Activated CD8-positive, alpha-beta memory T cell treated with anti-CD3 and anti-CD28 coated beads, Interleukin-2, amount 50 U/mL, for 48 hours (primary cell): ENCODE data around the gene UBTD2.
"Not testable (repeated sequence)": the region's sequence is repeated elsewhere in the genome, so short reads cannot be mapped to it uniquely, and the experiment has no call there.

Source experiments
- DNase-seq: peaks from one replicate; pipeline ENCODE4 v3.0.0-alpha.2; 2020

UBTD2 gene

GRCh38 chr5:172283020-172283861 is at the start of gene UBTD2:
UBTD2 (minus strand) TSS chr5:172283764; CDS start chr5:172283665, 99 bp downstream.
- DNase-seq = peak; percentile 85

GRCh38 chr5:172326901-172327300 is 43.3 kb upstream of the UBTD2 start:
- DNase-seq = not testable (repeated sequence)

GRCh38 chr5:172325452-172325851 is 41.9 kb upstream of the UBTD2 start:
- DNase-seq = no peak

GRCh38 chr5:172322028-172322965 is 38.7 kb upstream of the UBTD2 start:
- no peak for DNase-seq

- no peak for DNase-seq
Observed at GRCh38 chr5:172321593-172321992, 38.0 kb upstream of the UBTD2 start.

- no peak for DNase-seq
Observed at GRCh38 chr5:172319708-172320441, 36.3 kb upstream of the UBTD2 start.

- no peak for DNase-seq
Observed at GRCh38 chr5:172315587-172316493, 32.3 kb upstream of the UBTD2 start.

- DNase-seq = no peak
Observed at GRCh38 chr5:172313915-172314314, 30.4 kb upstream of the UBTD2 start.

- no peak for DNase-seq
Observed at GRCh38 chr5:172312286-172312685, 28.7 kb upstream of the UBTD2 start.

GRCh38 chr5:172311605-172312004 is 28.0 kb upstream of the UBTD2 start:
- no peak for DNase-seq

GRCh38 chr5:172311026-172311425 is 27.5 kb upstream of the UBTD2 start:
- DNase-seq = no peak

- DNase-seq = no peak
Observed at GRCh38 chr5:172305380-172305779, 21.8 kb upstream of the UBTD2 start.

- DNase-seq = no peak
Observed at GRCh38 chr5:172303572-172304335, 20.2 kb upstream of the UBTD2 start.

GRCh38 chr5:172303162-172303561 is 19.6 kb upstream of the UBTD2 start:
- no peak for DNase-seq

- no peak for DNase-seq
Observed at GRCh38 chr5:172302047-172302710, 18.6 kb upstream of the UBTD2 start.

- DNase-seq = no peak
Observed at GRCh38 chr5:172299916-172300439, 16.4 kb upstream of the UBTD2 start.

GRCh38 chr5:172294831-172295230 is 11.3 kb upstream of the UBTD2 start:
- no peak for DNase-seq

GRCh38 chr5:172293745-172294342 is 10.3 kb upstream of the UBTD2 start:
- no peak for DNase-seq

- peak; percentile 68 for DNase-seq
Observed at GRCh38 chr5:172293054-172293744, 9.6 kb upstream of the UBTD2 start.
